GM12878 (cell line): ENCODE measurements around the gene AVL9. TPM values are rescaled to one million over a fixed set of nuclear protein-coding genes. Genes with fewer than 3 reads are reported as not detected.

Source experiments
- ATAC-seq: fragments of 200-7000 bp; cut with Tn5 transposase; 3 replicates; pipeline ENCODE4 v1.9.1; 2020; ENCODE audit warnings: mild to moderate bottlenecking, moderate library complexity
- BruUV-seq: library from RNA; stranded (reverse); fragments of 400-500 nt; replicated peaks from 2 replicates; lab custom pipeline; 2021; lab: Mats Ljungman, UMichigan
- CTCF ChIA-PET: fragments of 300-600 bp; sonication (Branson Sonifier 250); formaldehyde crosslinking; extraction: SDS; loops from one replicate; lab custom pipeline; 2021; ENCODE audit warnings: inconsistent platforms; lab: Yijun Ruan, JAX
- POLR2A ChIA-PET: fragments of 350-600 bp; formaldehyde crosslinking; extraction: SDS; loops from one replicate; lab custom pipeline; 2021; ENCODE audit warnings: inconsistent platforms; lab: Charles Lee
- RAD21 ChIA-PET: fragments of 300-600 bp; sonication (Branson Sonifier 250); formaldehyde crosslinking; loops from one replicate; lab custom pipeline; 2023; ENCODE audit warnings: antibody characterized with exemption; ENCODE audit not compliant: unreplicated experiment; lab: Charles Lee
- SMC1A ChIA-PET: fragments of 300-600 bp; sonication (Branson Sonifier 250); formaldehyde crosslinking; loops from one replicate; lab custom pipeline; 2023; ENCODE audit not compliant: unreplicated experiment, uncharacterized antibody; lab: Charles Lee
- DNase-seq: peaks from one replicate; pipeline ENCODE4 v3.0.0-alpha.2; 2011; ENCODE audit warnings: low read depth, low spot score
- FAIRE-seq: peaks from 3 replicates; lab custom pipeline; 2011; peaks lifted over from hg19 to GRCh38; lab: Jason Lieb, UNC
- H2AFZ ChIP-seq: 2 replicates; pipeline ENCODE4 v1.6.0; 2011; ENCODE audit warnings: low read depth, low read length, control low read depth; ENCODE audit not compliant: control insufficient read depth
- H3K27ac ChIP-seq: 2 replicates; pipeline ENCODE4 v1.5.1; 2011; ENCODE audit warnings: control low read depth; ENCODE audit not compliant: control insufficient read depth, insufficient read depth
- H3K27me3 ChIP-seq, 2 experiments: replicated peaks in 1 of 2; 2 replicates each; pipeline versions ENCODE4 v1.6.0 to v1.6.1; 2011; ENCODE audit warnings: low read length in 1 of 2; ENCODE audit not compliant: control insufficient read depth in 2 of 2, insufficient read depth in 2 of 2
- H3K36me3 ChIP-seq, 2 experiments: 2 replicates each; pipeline ENCODE4 v1.5.1; 2011; ENCODE audit warnings: low read length in 1 of 2; ENCODE audit not compliant: control insufficient read depth in 2 of 2, insufficient read depth in 2 of 2
- H3K4me1 ChIP-seq: 2 replicates; pipeline ENCODE4 v1.6.1; 2011; ENCODE audit warnings: mild to moderate bottlenecking, low read length, moderate library complexity, mixed read lengths; ENCODE audit not compliant: control insufficient read depth, insufficient read depth
- H3K4me2 ChIP-seq: 2 replicates; pipeline ENCODE4 v1.6.0; 2011; ENCODE audit warnings: control low read depth; ENCODE audit not compliant: control insufficient read depth, insufficient read depth
- H3K4me3 ChIP-seq: fragments of 200-600 bp; sonication (generic); 2 replicates; pipeline ENCODE4 v1.5.1; 2016
- H3K79me2 ChIP-seq: 2 replicates; pipeline ENCODE4 v1.6.0; 2011; ENCODE audit warnings: low read length; ENCODE audit not compliant: control insufficient read depth, insufficient read depth
- H3K9ac ChIP-seq: 2 replicates; pipeline ENCODE4 v1.8.0; 2011; ENCODE audit warnings: low read length, control low read depth, mixed read lengths; ENCODE audit not compliant: control insufficient read depth, insufficient read depth
- H3K9me3 ChIP-seq: replicated peaks from 3 replicates; pipeline ENCODE4 v1.5.1; 2011; ENCODE audit warnings: mild to moderate bottlenecking, low read length; ENCODE audit not compliant: control insufficient read depth, insufficient read depth
- H4K20me1 ChIP-seq: 2 replicates; pipeline ENCODE4 v1.6.0; 2011; ENCODE audit not compliant: control insufficient read depth, insufficient read depth
- ATF7 ChIP-seq: fragments of 450-650 bp; IDR thresholded peaks from 2 replicates; pipeline ENCODE4 v1.6.1; 2016; ENCODE audit warnings: low read depth, mild to moderate bottlenecking
- BRCA1 ChIP-seq: IDR thresholded peaks from 2 replicates; pipeline ENCODE4 v1.6.1; 2011; ENCODE audit warnings: low read depth, low read length, improper control_type of control experiment
- CHD4 ChIP-seq: fragments of 200-600 bp; sonication (generic); IDR thresholded peaks from 2 replicates; pipeline ENCODE4 v1.6.1; 2016; ENCODE audit warnings: mild to moderate bottlenecking
- DPF2 ChIP-seq: fragments of 450-650 bp; IDR thresholded peaks from 2 replicates; pipeline ENCODE4 v1.6.1; 2017; ENCODE audit warnings: mild to moderate bottlenecking
- EP300 ChIP-seq, 2 experiments: fragments of 150-350 bp in 1 of 2; IDR thresholded peaks; 2 replicates each; pipeline ENCODE4 v1.6.1; 2011 to 2012; ENCODE audit warnings: low read depth in 2 of 2, low read length in 2 of 2, borderline replicate concordance in 1 of 2, improper control_type of control experiment in 1 of 2, inconsistent platforms in 1 of 2; ENCODE audit not compliant: control insufficient read depth in 1 of 2
- ETV6 ChIP-seq, 2 experiments: fragments of 450-650 bp in 1 of 2; IDR thresholded peaks in 1 of 2; conservative IDR thresholded peaks in 1 of 2; 2 replicates each; pipeline ENCODE4 v1.6.1; 2014; ENCODE audit warnings: antibody characterized with exemption in 1 of 2, borderline replicate concordance in 1 of 2, low read depth in 1 of 2, mild to moderate bottlenecking in 1 of 2, moderate library complexity in 1 of 2
- FOXM1 ChIP-seq: IDR thresholded peaks from 2 replicates; pipeline ENCODE4 v1.6.1; 2012; ENCODE audit warnings: low read depth, mild to moderate bottlenecking, inconsistent platforms, low read length, moderate library complexity
- MYB ChIP-seq: fragments of 150-350 bp; IDR thresholded peaks from 2 replicates; pipeline ENCODE4 v1.6.1; 2014; ENCODE audit warnings: mild to moderate bottlenecking, low read depth, low read length, borderline replicate concordance
- NBN ChIP-seq: fragments of 450-650 bp; IDR thresholded peaks from 2 replicates; pipeline ENCODE4 v1.6.1; 2016
- NFIC ChIP-seq: IDR thresholded peaks from 2 replicates; pipeline ENCODE4 v1.6.1; 2012; ENCODE audit warnings: low read depth, mild to moderate bottlenecking, inconsistent platforms, low read length, moderate library complexity
- RAD51 ChIP-seq: fragments of 450-650 bp; IDR thresholded peaks from 2 replicates; pipeline ENCODE4 v1.6.1; 2016; ENCODE audit warnings: moderate library complexity, mild to moderate bottlenecking, inconsistent platforms
- SPI1 ChIP-seq: IDR thresholded peaks from 2 replicates; pipeline ENCODE4 v1.6.1; 2011; ENCODE audit warnings: low read depth, mild to moderate bottlenecking, low read length, moderate library complexity, borderline replicate concordance; ENCODE audit not compliant: insufficient read depth
- TCF7 ChIP-seq: IDR thresholded peaks from 2 replicates; pipeline ENCODE4 v1.6.1; 2014; ENCODE audit warnings: antibody characterized with exemption, borderline replicate concordance
- ZNF384 ChIP-seq: IDR thresholded peaks from 2 replicates; pipeline ENCODE4 v1.6.1; 2012; ENCODE audit warnings: low read depth, mild to moderate bottlenecking, low read length, improper control_type of control experiment, borderline replicate concordance
- WGBS: methylation state at CpG from one replicate; pipeline ENCODE4 v1.1.6; 2016; ENCODE audit warnings: low lambda C conversion rate; ENCODE audit not compliant: insufficient replicate concordance, insufficient coverage; ENCODE audit errors: missing lambda C conversion rate; 5-methylcytosine and 5-hydroxymethylcytosine counted together
- in situ Hi-C: fragments of 300-500 bp; cut with MboI; formaldehyde crosslinking; loops from 9 replicates; pipeline ENCODE4 v1.14.3; 2018; ENCODE audit warnings: mixed read lengths
- intact Hi-C: fragments of 100-400 bp; cut with micrococcal nuclease; formaldehyde crosslinking; loops from one replicate; pipeline ENCODE4 v1.14.2; 2022; ENCODE audit not compliant: unreplicated experiment
- polyA plus RNA-seq, 11 experiments: library from polyadenylated mRNA; depleted of rRNA in 4 of 11; unstranded in 6 of 11; stranded (reverse) in 5 of 11; fragments of >200 nt; fragmentation: Nextera tagmentation in 4 of 11; fragmentation: Illumina TruSeq in 1 of 11; extraction: Ambion mirVana in 4 of 11; extraction: Trizol in 1 of 11; gene quantifications; 1 replicate in 1 of 11; 2 replicates in 10 of 11; pipeline versions ENCODE4 v1.2.1 to v1.2.3, GENCODE V29; 2011 to 2016; ENCODE audit warnings: inconsistent platforms in 2 of 11, missing spikeins in 2 of 11, low read depth in 1 of 11
- total RNA-seq, 4 experiments: library from RNA; depleted of rRNA in 3 of 4; stranded (reverse); fragments of >200 nt in 3 of 4; fragmentation: Illumina TruSeq in 1 of 4; extraction: Trizol in 1 of 4; gene quantifications; 2 replicates each; pipeline versions ENCODE4 v1.2.1 to v1.2.3, GENCODE V29; 2013 to 2021
- TF ChIP-seq, protein P1 (sequence below): IDR thresholded peaks from 2 replicates; pipeline ENCODE4 v1.6.1; 2012; ENCODE audit warnings: low read depth, low read length, improper control_type of control experiment
- TF ChIP-seq, protein P2 (sequence below): IDR thresholded peaks from 2 replicates; pipeline ENCODE4 v1.6.1; 2012; ENCODE audit warnings: mild to moderate bottlenecking, low read depth, low read length
- TF ChIP-seq, protein P3 (sequence below): IDR thresholded peaks from 2 replicates; pipeline ENCODE4 v1.6.1; 2012; ENCODE audit warnings: low read length, inconsistent platforms

AVL9 gene
- total and polyA plus RNA-seq, 10 of the 15 experiments (the other 5 are each of a cell fraction or from before 2014, with no cell fraction given): 4.5 to 41.6 (median 20.1) TPM

DNA sequence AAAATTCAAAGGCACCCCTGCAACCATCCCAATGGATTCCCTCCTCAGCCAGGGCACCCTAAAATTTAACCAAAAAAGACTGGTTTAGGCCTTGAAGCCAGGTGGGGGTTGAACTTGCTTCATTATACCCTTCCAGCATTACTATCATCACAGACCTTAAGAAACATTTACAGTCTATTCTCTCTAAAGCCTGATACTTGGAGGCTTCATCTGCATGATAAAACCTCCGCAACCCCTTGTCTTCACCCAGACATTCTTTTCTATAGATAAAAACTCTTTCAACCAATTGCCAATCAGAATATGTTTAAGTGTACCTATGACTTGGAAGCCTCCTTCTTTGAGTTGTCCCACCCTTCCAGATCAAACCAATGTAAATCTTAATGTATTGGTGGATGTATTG is 17.9 kb downstream of the AVL9 start (continued):
- TF ChIP-seq EP300 (IDR thresholded peaks at IDR 0.05; ENCODE audit: borderline replicate concordance in 1 of 2, control insufficient read depth in 1 of 2, low read depth in 2 of 2, low read length in 2 of 2): no peak

DNA sequence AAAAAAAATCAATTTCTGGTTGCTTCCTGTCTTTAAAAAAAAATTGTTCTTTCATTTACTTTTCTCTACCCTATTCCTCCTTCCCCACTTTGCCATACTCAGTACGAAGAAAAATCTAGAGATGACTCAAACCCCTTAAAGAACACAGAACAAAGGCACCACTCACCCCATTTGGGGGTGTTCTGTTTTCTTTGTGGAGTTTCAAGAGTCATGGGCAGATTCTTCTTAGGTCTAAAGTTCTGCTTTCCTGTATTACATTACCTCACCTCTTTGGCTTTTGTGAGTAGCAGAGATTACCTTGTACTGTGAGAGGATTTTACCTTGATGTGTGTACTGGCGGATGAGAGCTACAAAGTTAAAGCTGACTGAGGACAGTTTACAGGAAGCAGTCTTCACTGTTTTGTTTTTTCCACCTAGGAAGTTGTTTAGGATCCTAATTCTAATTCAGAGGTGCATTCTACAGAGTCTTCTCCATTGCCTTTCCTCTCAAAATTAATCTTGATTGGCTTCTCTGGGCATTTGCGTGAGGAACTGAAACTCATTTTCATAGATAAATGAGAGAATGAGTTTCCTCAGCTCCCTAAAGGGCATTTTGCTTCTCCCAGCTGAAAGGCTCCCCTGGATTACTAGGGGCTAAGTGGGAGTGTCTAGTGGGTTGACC is 20.7 kb downstream of the AVL9 start:
- intact Hi-C loops: no loop called here
- Histone ChIP-seq H3K27ac (peak overlapping the region; percentile 70), H3K79me2 (peaks cover 26% of the 10 kb centered on the region)
- TF ChIP-seq BRCA1 (no peak), RAD51 (no peak), SPI1 (peak; percentile 90), TCF7 (peak; percentile 35; the same call in 1 of the 2 replicates), CHD4 (no peak), DPF2 (peak; percentile 46), ZNF384 (no peak), ATF7 (peak; percentile 91), ETV6 (conservative IDR thresholded peaks at IDR 0.05 in 1 of 2, IDR thresholded peaks at IDR 0.05 in 1 of 2; ENCODE audit: borderline replicate concordance in 1 of 2, low read depth in 1 of 2) (peak in 1 of 2 experiments; percentile 51; a peak in 1 of 4 replicates), NBN (peak; percentile 67), FOXM1 (peak; percentile 62; the same call in 1 of the 2 replicates), NFIC (peak; percentile 85), MYB (no peak)
- TF ChIP-seq, protein P1, sequence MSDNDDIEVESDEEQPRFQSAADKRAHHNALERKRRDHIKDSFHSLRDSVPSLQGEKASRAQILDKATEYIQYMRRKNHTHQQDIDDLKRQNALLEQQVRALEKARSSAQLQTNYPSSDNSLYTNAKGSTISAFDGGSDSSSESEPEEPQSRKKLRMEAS: no peak
- TF ChIP-seq, protein P2, sequence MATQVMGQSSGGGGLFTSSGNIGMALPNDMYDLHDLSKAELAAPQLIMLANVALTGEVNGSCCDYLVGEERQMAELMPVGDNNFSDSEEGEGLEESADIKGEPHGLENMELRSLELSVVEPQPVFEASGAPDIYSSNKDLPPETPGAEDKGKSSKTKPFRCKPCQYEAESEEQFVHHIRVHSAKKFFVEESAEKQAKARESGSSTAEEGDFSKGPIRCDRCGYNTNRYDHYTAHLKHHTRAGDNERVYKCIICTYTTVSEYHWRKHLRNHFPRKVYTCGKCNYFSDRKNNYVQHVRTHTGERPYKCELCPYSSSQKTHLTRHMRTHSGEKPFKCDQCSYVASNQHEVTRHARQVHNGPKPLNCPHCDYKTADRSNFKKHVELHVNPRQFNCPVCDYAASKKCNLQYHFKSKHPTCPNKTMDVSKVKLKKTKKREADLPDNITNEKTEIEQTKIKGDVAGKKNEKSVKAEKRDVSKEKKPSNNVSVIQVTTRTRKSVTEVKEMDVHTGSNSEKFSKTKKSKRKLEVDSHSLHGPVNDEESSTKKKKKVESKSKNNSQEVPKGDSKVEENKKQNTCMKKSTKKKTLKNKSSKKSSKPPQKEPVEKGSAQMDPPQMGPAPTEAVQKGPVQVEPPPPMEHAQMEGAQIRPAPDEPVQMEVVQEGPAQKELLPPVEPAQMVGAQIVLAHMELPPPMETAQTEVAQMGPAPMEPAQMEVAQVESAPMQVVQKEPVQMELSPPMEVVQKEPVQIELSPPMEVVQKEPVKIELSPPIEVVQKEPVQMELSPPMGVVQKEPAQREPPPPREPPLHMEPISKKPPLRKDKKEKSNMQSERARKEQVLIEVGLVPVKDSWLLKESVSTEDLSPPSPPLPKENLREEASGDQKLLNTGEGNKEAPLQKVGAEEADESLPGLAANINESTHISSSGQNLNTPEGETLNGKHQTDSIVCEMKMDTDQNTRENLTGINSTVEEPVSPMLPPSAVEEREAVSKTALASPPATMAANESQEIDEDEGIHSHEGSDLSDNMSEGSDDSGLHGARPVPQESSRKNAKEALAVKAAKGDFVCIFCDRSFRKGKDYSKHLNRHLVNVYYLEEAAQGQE: no peak
- TF ChIP-seq, protein P3, sequence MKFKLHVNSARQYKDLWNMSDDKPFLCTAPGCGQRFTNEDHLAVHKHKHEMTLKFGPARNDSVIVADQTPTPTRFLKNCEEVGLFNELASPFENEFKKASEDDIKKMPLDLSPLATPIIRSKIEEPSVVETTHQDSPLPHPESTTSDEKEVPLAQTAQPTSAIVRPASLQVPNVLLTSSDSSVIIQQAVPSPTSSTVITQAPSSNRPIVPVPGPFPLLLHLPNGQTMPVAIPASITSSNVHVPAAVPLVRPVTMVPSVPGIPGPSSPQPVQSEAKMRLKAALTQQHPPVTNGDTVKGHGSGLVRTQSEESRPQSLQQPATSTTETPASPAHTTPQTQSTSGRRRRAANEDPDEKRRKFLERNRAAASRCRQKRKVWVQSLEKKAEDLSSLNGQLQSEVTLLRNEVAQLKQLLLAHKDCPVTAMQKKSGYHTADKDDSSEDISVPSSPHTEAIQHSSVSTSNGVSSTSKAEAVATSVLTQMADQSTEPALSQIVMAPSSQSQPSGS: peak; percentile 85

More for the DNA sequence above, 20.7 kb downstream of the AVL9 start:
- no peak overlapping the region for H3K9ac ChIP-seq
- BruUV-seq: no TSS peak
- ATAC-seq (peak; percentile 94), FAIRE-seq (no peak), DNase-seq (no peak)
- H3K36me3 ChIP-seq: peaks cover 0 to 4% of the 10 kb centered on the region in 2 experiments; a peak in 1 of 4 replicates
- peaks cover 20% of the 10 kb centered on the region for H3K4me1 ChIP-seq
- peaks cover 19% of the 10 kb centered on the region for H3K9me3 ChIP-seq
- no peaks in the 10 kb centered on the region for H3K27me3 ChIP-seq
- H2AFZ ChIP-seq: peak overlapping the region; percentile 29
- H4K20me1 ChIP-seq: no peaks in the 10 kb centered on the region
- H3K4me2 ChIP-seq: peak overlapping the region; percentile 67
- ChIA-PET RAD21 (interaction anchor here (0.9 to 1.1 kb wide), 2 partner anchors 12 to 21 kb away, joined by 3 to 4 read pairs; partner anchors contain the start of gene AVL9), CTCF (interaction anchor here (0.8 to 1.5 kb wide), 4 partner anchors 18 to 22 kb away, joined by 3 to 4 read pairs (median 4); partner anchors contain the start of gene AVL9), POLR2A (interaction anchor here (1.1 to 1.4 kb wide), 3 partner anchors 15 to 20 kb away, joined by 4 to 9 read pairs (median 4); partner anchors contain the start of gene AVL9), SMC1A (interaction anchor here (0.8 to 1.8 kb wide), 7 partner anchors 9 to 26 kb away, joined by 3 to 7 read pairs (median 3); partner anchors contain the start of genes AVL9 and LSM5)
- WGBS: 9% methylated on average over 3 of the region's 3 CpGs
- in situ Hi-C loops: no loop called here
- no peak overlapping the region for H3K4me3 ChIP-seq
